Smooth muscle cell (in vitro differentiated cells): Measurements from ENCODE around the gene ARG1. TPM values are rescaled to one million over a fixed set of nuclear protein-coding genes. Genes with fewer than 3 reads are reported as not detected.
"Not testable (repeated sequence)": the region's sequence is repeated elsewhere in the genome, so short reads cannot be mapped to it uniquely, and the experiment has no call there.

Experiments used
- DNase-seq: peaks from one replicate; lab custom pipeline; 2025; ENCODE audit not compliant: unreplicated experiment; lab: John Stamatoyannopoulos, UW
- H2AFZ ChIP-seq: fragments of 200-600 bp; sonication (generic); 2 replicates; pipeline ENCODE4 v1.6.0; 2016; ENCODE audit warnings: antibody characterized with exemption, low read depth, mild to moderate bottlenecking
- H3F3A ChIP-seq: fragments of 200-600 bp; sonication (generic); 2 replicates; pipeline ENCODE4 v1.6.0; 2017; ENCODE audit warnings: antibody characterized with exemption, low read depth
- H3K27ac ChIP-seq: fragments of 200-600 bp; sonication (generic); 2 replicates; pipeline ENCODE4 v1.5.1; 2016; ENCODE audit warnings: low read depth, mild to moderate bottlenecking
- H3K27me3 ChIP-seq: fragments of 200-600 bp; sonication (generic); 2 replicates; pipeline ENCODE4 v1.6.1; 2016; ENCODE audit warnings: low read depth, mild to moderate bottlenecking
- H3K36me3 ChIP-seq: fragments of 200-600 bp; sonication (generic); 2 replicates; pipeline ENCODE4 v1.5.1; 2016; ENCODE audit warnings: low read depth
- H3K4me1 ChIP-seq: fragments of 200-600 bp; sonication (generic); 2 replicates; pipeline ENCODE4 v1.5.1; 2016; ENCODE audit warnings: low read depth
- H3K4me2 ChIP-seq: fragments of 200-600 bp; sonication (generic); 2 replicates; pipeline ENCODE4 v1.6.0; 2016; ENCODE audit warnings: mild to moderate bottlenecking
- H3K4me3 ChIP-seq: fragments of 200-600 bp; sonication (generic); 2 replicates; pipeline ENCODE4 v1.5.1; 2016; ENCODE audit warnings: mild to moderate bottlenecking
- H3K79me2 ChIP-seq: fragments of 200-600 bp; sonication (generic); 2 replicates; pipeline ENCODE4 v1.6.0; 2016; ENCODE audit warnings: low read depth, mild to moderate bottlenecking
- H3K9ac ChIP-seq: fragments of 200-600 bp; sonication (generic); 2 replicates; pipeline ENCODE4 v1.6.0; 2016; ENCODE audit warnings: low read depth
- H3K9me3 ChIP-seq: fragments of 200-600 bp; sonication (generic); replicated peaks from 2 replicates; pipeline ENCODE4 v1.5.1; 2016; ENCODE audit warnings: low read depth
- H4K20me1 ChIP-seq: fragments of 200-600 bp; sonication (generic); 2 replicates; pipeline ENCODE4 v1.6.0; 2016; ENCODE audit warnings: low read depth
- CTCF ChIP-seq: fragments of 200-600 bp; sonication (generic); IDR thresholded peaks from 2 replicates; pipeline ENCODE4 v1.5.1; 2017; ENCODE audit warnings: borderline replicate concordance, mild to moderate bottlenecking, antibody characterized with exemption; ENCODE audit not compliant: insufficient read depth, poor library complexity, severe bottlenecking
- WGBS: methylation state at CpG from one replicate; pipeline ENCODE4 v1.1.7; 2016; ENCODE audit warnings: low lambda C conversion rate; 5-methylcytosine and 5-hydroxymethylcytosine counted together
- polyA plus RNA-seq: library from polyadenylated mRNA; unstranded; fragments of >200 nt; fragmentation: Nextera tagmentation; extraction: Ambion mirVana; gene quantifications from 2 replicates; pipeline ENCODE4 v1.2.1, GENCODE V29; 2016
- total RNA-seq: library from RNA; depleted of rRNA; stranded (reverse); fragments of >200 nt; gene quantifications from 2 replicates; pipeline ENCODE4 v1.2.3, GENCODE V29; 2014

ARG1 gene
- total and polyA plus RNA-seq, 2 experiments from 2014 or later = not detected

GRCh38 chr6:131532580-131533039 lies 40.4 kb upstream of the ARG1 start:
- no peak overlapping the region for H3K27ac ChIP-seq
- no peaks in the 10 kb centered on the region for H3K9me3 ChIP-seq
- H2AFZ ChIP-seq = no peak overlapping the region
- H3K4me2 ChIP-seq = no peak overlapping the region
- H3K27me3 ChIP-seq = no peaks in the 10 kb centered on the region
- no peaks in the 10 kb centered on the region for H3K79me2 ChIP-seq
- no peaks in the 10 kb centered on the region for H3K36me3 ChIP-seq
- 90% methylated on average over 3 of the region's 3 CpGs for WGBS
- H3K9ac ChIP-seq = no peak overlapping the region
- no peaks in the 10 kb centered on the region for H4K20me1 ChIP-seq
- H3K4me3 ChIP-seq = no peak overlapping the region
- H3F3A ChIP-seq = no peaks in the 10 kb centered on the region
- no peak for TF ChIP-seq CTCF
- no peaks in the 10 kb centered on the region for H3K4me1 ChIP-seq
- no peak for DNase-seq

GRCh38 chr6:131538615-131539014 lies 34.4 kb upstream of the ARG1 start:
- H3K27me3 ChIP-seq, H2AFZ ChIP-seq, H3K9ac ChIP-seq, H3K4me2 ChIP-seq, H3K79me2 ChIP-seq, H3K4me3 ChIP-seq, H3K27ac ChIP-seq, H3K4me1 ChIP-seq, H3K36me3 ChIP-seq, H3K9me3 ChIP-seq, H3F3A ChIP-seq, DNase-seq, H4K20me1 ChIP-seq: not testable (repeated sequence)
- 75% methylated on average over 4 of the region's 4 CpGs for WGBS

DNA sequence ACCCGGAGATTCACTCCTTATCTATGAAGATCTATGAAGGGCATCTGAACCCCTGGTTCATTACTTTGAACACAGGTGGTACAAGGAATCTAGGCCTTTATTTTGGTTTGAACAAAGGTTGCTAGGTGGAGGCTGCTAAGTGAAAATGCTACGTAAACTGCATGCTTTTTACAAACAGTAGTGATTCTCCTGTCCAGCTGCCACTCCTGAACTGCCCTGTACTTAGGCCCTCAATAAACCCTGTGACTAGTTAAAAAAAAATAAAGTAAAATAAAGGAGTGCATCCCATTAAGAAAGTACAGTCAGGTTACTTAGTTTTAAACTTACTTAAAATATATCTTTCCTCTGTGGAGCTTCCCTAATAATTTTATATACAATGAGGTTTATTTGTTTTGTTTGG lies 27.7 kb upstream of the ARG1 start:
- Histone ChIP-seq H4K20me1 (no peaks in the 10 kb centered on the region), H2AFZ (no peak overlapping the region), H3K9me3 (no peaks in the 10 kb centered on the region), H3K9ac (no peak overlapping the region), H3F3A (no peaks in the 10 kb centered on the region), H3K4me2 (no peak overlapping the region), H3K4me3 (no peak overlapping the region), H3K27me3 (peaks cover 3% of the 10 kb centered on the region), H3K27ac (no peak overlapping the region), H3K79me2 (no peaks in the 10 kb centered on the region), H3K36me3 (no peaks in the 10 kb centered on the region), H3K4me1 (no peaks in the 10 kb centered on the region)
- WGBS = 95% methylated on average over 2 of the region's 2 CpGs
- no peak for DNase-seq
- TF ChIP-seq CTCF = no peak

- no peaks in the 10 kb centered on the region for H3K79me2 ChIP-seq
- no peaks in the 10 kb centered on the region for H4K20me1 ChIP-seq
- no peak overlapping the region for H2AFZ ChIP-seq
- no peak overlapping the region for H3K4me3 ChIP-seq
- H3K9ac ChIP-seq = no peak overlapping the region
- no peaks in the 10 kb centered on the region for H3K4me1 ChIP-seq
- H3K36me3 ChIP-seq = no peaks in the 10 kb centered on the region
- 75% methylated on average over 6 of the region's 6 CpGs for WGBS
- peaks cover 3% of the 10 kb centered on the region for H3K27me3 ChIP-seq
- no peaks in the 10 kb centered on the region for H3K9me3 ChIP-seq
- no peak for TF ChIP-seq CTCF
- no peak overlapping the region for H3K4me2 ChIP-seq
- no peak for DNase-seq
- H3F3A ChIP-seq = no peaks in the 10 kb centered on the region
- no peak overlapping the region for H3K27ac ChIP-seq
Measured at GRCh38 chr6:131547488-131547887, 25.5 kb upstream of the ARG1 start.
